Adrenal gland (tissue), 5 donors: ENCODE measurements around the gene VARS1.
"Not testable (repeated sequence)": the region's sequence is repeated elsewhere in the genome, so short reads cannot be mapped to it uniquely, and the experiment has no call there.

Experiments used
- CTCF ChIP-seq, 6 experiments: fragments of 450-650 bp in 4 of 6; fragments of 200-600 bp in 2 of 6; sonication (generic) in 1 of 6; IDR thresholded peaks; 1 replicate in 5 of 6; 2 replicates in 1 of 6; pipeline versions ENCODE4 v1.5.1 to v1.8.0; 2016 to 2021; ENCODE audit warnings: antibody characterized with exemption in 6 of 6, mild to moderate bottlenecking in 2 of 6, moderate library complexity in 1 of 6
- POLR2A ChIP-seq, 2 donors: fragments of 450-650 bp; IDR thresholded peaks; one replicate each; pipeline ENCODE4 v1.6.1; 2017; ENCODE audit warnings: antibody characterized with exemption in 2 of 2, mild to moderate bottlenecking in 2 of 2, moderate library complexity in 1 of 2
- donor health status: DM: no; HTN: no; CAD: no.

- TF ChIP-seq CTCF, POLR2A (IDR thresholded peaks at IDR 0.05): not testable (repeated sequence)
Measured at GRCh38 chr6:31808599-31808998, 13.0 kb upstream of the VARS1 start.
